Breast epithelium (tissue), 4 donors: ENCODE measurements around the gene NTRK3. TPM values are rescaled to one million over a fixed set of nuclear protein-coding genes. Genes with fewer than 3 reads are reported as not detected.

Experiments
- DNase-seq, 2 donors: peaks; one replicate each; pipeline ENCODE4 v3.0.0-alpha.2; 2019; ENCODE audit warnings: low spot score in 2 of 2
- H3K27ac ChIP-seq, 2 donors: fragments of 200-600 bp; sonication (generic) in 1 of 2; one replicate each; pipeline ENCODE4 v1.5.1; 2016 to 2019; ENCODE audit warnings: mild to moderate bottlenecking in 1 of 2
- H3K27me3 ChIP-seq, 2 donors: fragments of 200-600 bp; sonication (generic) in 1 of 2; one replicate each; pipeline versions ENCODE4 v1.5.1 to v1.6.0; 2017 to 2019; ENCODE audit warnings: control low read depth in 1 of 2, mild to moderate bottlenecking in 1 of 2
- H3K36me3 ChIP-seq: fragments of 200-600 bp; one replicate; pipeline ENCODE4 v1.5.1; 2019
- H3K4me1 ChIP-seq, 2 donors: fragments of 200-600 bp; sonication (generic); one replicate each; pipeline ENCODE4 v1.5.1; 2016 to 2019; ENCODE audit warnings: control low read depth in 1 of 2
- H3K4me3 ChIP-seq, 3 donors: fragments of 200-600 bp; sonication (generic); 1 replicate in 2 of 3; 2 replicates in 1 of 3; pipeline ENCODE4 v1.5.1; 2016 to 2019; ENCODE audit warnings: mild to moderate bottlenecking in 3 of 3, moderate library complexity in 2 of 3
- H3K9me3 ChIP-seq, 2 donors: fragments of 200-600 bp; sonication (generic) in 1 of 2; one replicate each; pipeline ENCODE4 v1.5.1; 2016 to 2019; ENCODE audit warnings: control low read depth in 1 of 2
- POLR2A ChIP-seq: fragments of 450-650 bp; IDR thresholded peaks from one replicate; pipeline ENCODE4 v1.6.1; 2016; ENCODE audit warnings: antibody characterized with exemption, mild to moderate bottlenecking, moderate library complexity
- POLR2AphosphoS5 ChIP-seq, 3 donors: sonication (generic); formaldehyde crosslinking; IDR thresholded peaks; one replicate each; pipeline ENCODE4 v1.6.1; 2017; ENCODE audit warnings: antibody characterized with exemption in 3 of 3
- intact Hi-C: fragments of 100-400 bp; cut with DNase I; formaldehyde crosslinking; loops from one replicate; pipeline ENCODE4 v1.15.1; 2023; ENCODE audit warnings: low total_unique reads
- total RNA-seq, 3 donors: library from RNA; depleted of rRNA; stranded (reverse); fragments of >200 nt; gene quantifications; one replicate each; pipeline ENCODE4 v1.1.0, GENCODE V29; 2016
- TF ChIP-seq, protein P1 (sequence below), 3 donors: fragments of 450-650 bp; IDR thresholded peaks; one replicate each; pipeline ENCODE4 v1.5.1; 2016 to 2017; ENCODE audit warnings: antibody characterized with exemption in 3 of 3, mild to moderate bottlenecking in 3 of 3, moderate library complexity in 3 of 3

Gene NTRK3
- total RNA-seq, 3 donors from 2014 or later: 1.9 to 23.6 (median 13.8) TPM

- intact Hi-C loops: loop anchor here (5.0 kb wide), 1 partner anchor 330 kb away; no protein-coding TSS in a partner anchor
- H3K4me1 ChIP-seq: no peaks in the 10 kb centered on the region
- H3K9me3 ChIP-seq: no peaks in the 10 kb centered on the region
These were observed 243.9 kb downstream of the NTRK3 start for GRCh38 chr15:88012688-88013087.

DNA sequence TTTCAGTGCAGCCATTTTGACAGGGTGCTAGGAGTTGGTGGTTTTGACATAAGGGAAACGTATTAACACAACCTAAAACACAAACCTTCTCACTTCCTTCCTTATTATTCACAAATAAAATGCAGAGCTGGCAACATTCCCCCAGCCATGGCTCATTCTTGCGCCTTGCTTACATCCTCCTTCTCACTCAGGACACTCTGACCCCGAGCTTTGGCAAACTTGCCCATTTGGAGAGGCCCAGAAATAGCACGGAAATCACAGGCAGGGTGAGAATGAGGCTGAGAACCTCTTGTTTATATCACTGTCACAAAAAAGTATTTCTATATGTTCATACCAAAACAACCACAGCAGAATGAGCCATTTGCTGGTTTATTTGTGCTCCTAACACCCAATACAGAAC lies 244.3 kb downstream of the NTRK3 start:
- no peak overlapping the region for H3K4me3 ChIP-seq
- no peak for TF ChIP-seq POLR2AphosphoS5 (IDR thresholded peaks at IDR 0.05)
- no peak for TF ChIP-seq POLR2A
- TF ChIP-seq, protein P1, sequence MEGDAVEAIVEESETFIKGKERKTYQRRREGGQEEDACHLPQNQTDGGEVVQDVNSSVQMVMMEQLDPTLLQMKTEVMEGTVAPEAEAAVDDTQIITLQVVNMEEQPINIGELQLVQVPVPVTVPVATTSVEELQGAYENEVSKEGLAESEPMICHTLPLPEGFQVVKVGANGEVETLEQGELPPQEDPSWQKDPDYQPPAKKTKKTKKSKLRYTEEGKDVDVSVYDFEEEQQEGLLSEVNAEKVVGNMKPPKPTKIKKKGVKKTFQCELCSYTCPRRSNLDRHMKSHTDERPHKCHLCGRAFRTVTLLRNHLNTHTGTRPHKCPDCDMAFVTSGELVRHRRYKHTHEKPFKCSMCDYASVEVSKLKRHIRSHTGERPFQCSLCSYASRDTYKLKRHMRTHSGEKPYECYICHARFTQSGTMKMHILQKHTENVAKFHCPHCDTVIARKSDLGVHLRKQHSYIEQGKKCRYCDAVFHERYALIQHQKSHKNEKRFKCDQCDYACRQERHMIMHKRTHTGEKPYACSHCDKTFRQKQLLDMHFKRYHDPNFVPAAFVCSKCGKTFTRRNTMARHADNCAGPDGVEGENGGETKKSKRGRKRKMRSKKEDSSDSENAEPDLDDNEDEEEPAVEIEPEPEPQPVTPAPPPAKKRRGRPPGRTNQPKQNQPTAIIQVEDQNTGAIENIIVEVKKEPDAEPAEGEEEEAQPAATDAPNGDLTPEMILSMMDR (IDR thresholded peaks at IDR 0.05): no peak
- H3K27me3 ChIP-seq: no peaks in the 10 kb centered on the region
- DNase-seq: no peak
- no peaks in the 10 kb centered on the region for H3K4me1 ChIP-seq
- H3K27ac ChIP-seq: no peak overlapping the region
- H3K36me3 ChIP-seq: no peaks in the 10 kb centered on the region
- intact Hi-C loops: loop anchor here (5.0 kb wide), 1 partner anchor 330 kb away; no protein-coding TSS in a partner anchor
- no peaks in the 10 kb centered on the region for H3K9me3 ChIP-seq

More at GRCh38 chr15:88012688-88013087, 243.9 kb downstream of the NTRK3 start:
- no peaks in the 10 kb centered on the region for H3K27me3 ChIP-seq
- H3K4me3 ChIP-seq: no peak overlapping the region
- H3K27ac ChIP-seq: no peak overlapping the region
- no peaks in the 10 kb centered on the region for H3K36me3 ChIP-seq
- DNase-seq: no peak
- TF ChIP-seq, protein P1 (IDR thresholded peaks at IDR 0.05): no peak
- TF ChIP-seq POLR2AphosphoS5 (IDR thresholded peaks at IDR 0.05) (no peak), POLR2A (no peak)

- H3K9me3 ChIP-seq: no peaks in the 10 kb centered on the region
- no peaks in the 10 kb centered on the region for H3K27me3 ChIP-seq
- TF ChIP-seq, protein P1 (IDR thresholded peaks at IDR 0.05): no peak
- TF ChIP-seq POLR2AphosphoS5 (IDR thresholded peaks at IDR 0.05): no peak
- no peak for TF ChIP-seq POLR2A
- H3K4me3 ChIP-seq: no peak overlapping the region
- H3K27ac ChIP-seq: no peak overlapping the region
- H3K4me1 ChIP-seq: no peaks in the 10 kb centered on the region
- intact Hi-C loops: loop anchor here (5.0 kb wide), 1 partner anchor 331 kb away; no protein-coding TSS in a partner anchor
- DNase-seq: no peak
- no peaks in the 10 kb centered on the region for H3K36me3 ChIP-seq
These were observed 245.0 kb downstream of the NTRK3 start for GRCh38 chr15:88011533-88011932.

- no peaks in the 10 kb centered on the region for H3K4me1 ChIP-seq
- TF ChIP-seq POLR2A (no peak), POLR2AphosphoS5 (IDR thresholded peaks at IDR 0.05) (no peak)
- TF ChIP-seq, protein P1 (IDR thresholded peaks at IDR 0.05): no peak
- no peaks in the 10 kb centered on the region for H3K36me3 ChIP-seq
- H3K27me3 ChIP-seq: no peaks in the 10 kb centered on the region
- intact Hi-C loops: no loop called here
- no peak for DNase-seq
- H3K27ac ChIP-seq: no peak overlapping the region
- H3K9me3 ChIP-seq: no peaks in the 10 kb centered on the region
- H3K4me3 ChIP-seq: no peak overlapping the region
These were observed 250.4 kb downstream of the NTRK3 start for GRCh38 chr15:88006146-88006545.

- H3K36me3 ChIP-seq: no peaks in the 10 kb centered on the region
- DNase-seq: peak in 1 of 2 donors; percentile 32
- peak overlapping the region; percentile 25 to 35 for H3K27ac ChIP-seq
- intact Hi-C loops: no loop called here
- H3K4me3 ChIP-seq: no peak overlapping the region
- no peaks in the 10 kb centered on the region for H3K27me3 ChIP-seq
- H3K4me1 ChIP-seq: no peaks in the 10 kb centered on the region
- TF ChIP-seq, protein P1 (IDR thresholded peaks at IDR 0.05): no peak
- peak in 1 of 3 donors; percentile 19 for TF ChIP-seq POLR2AphosphoS5 (IDR thresholded peaks at IDR 0.05)
- H3K9me3 ChIP-seq: no peaks in the 10 kb centered on the region
These were observed 252.1 kb downstream of the NTRK3 start for GRCh38 chr15:88004399-88004798.
